HS-5 (cell line): ENCODE data around the gene FLNA.
"Not testable (repeated sequence)": the region's sequence is repeated elsewhere in the genome, so short reads cannot be mapped to it uniquely, and the experiment has no call there.

Experiments
- DNase-seq: peaks from one replicate; pipeline ENCODE4 v3.0.0-alpha.2; 2012; ENCODE audit warnings: low read depth

The FLNA gene

DNA sequence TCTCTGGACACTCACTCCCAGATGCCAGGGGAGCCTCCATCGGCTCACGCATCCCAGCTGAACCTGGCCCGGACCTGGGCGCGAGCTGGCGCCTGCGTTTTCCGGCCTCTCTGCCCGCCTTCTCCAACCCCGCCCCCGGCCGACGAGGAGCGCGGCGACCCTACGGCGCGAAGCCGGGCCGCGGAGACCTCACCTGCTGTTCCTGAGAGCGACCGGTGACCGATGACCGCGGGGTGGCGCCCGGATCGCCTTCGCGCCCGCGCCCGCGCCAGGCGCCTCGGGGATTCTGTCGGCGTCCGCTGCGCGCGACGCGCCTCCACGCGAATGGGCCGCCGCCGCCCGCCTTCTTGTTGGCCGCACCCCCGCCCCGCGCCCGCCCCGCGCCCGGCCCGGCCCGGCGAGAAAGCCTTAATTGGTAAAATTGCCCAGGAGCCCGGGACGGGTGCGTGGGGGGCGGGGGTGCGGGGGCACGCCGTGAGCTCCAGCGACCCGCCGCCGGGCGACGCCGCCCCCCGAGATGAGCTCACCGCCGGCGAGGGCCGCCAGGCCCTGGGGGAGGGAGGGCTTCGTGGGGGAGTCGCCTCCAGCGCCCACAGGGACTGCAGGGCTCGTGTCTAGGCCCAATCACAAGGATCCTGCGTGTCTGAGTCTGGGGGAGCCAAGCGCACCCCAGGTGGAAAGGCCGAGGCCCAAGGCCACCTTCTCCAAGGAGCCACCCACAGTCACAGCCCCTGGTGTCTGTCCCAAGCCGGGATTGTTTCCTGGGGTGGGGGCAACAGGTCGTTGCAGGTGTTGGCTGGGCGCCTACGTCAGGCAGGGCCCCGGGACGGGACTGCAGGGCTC lies at the start of gene FLNA:
FLNA (minus strand) TSS at position 322 of the 843 bp plus-strand sequence. CDS start 3,389 bp downstream, outside the sequence.
- DNase-seq: no peak

- no peak for DNase-seq
These were observed 45.9 kb upstream of the FLNA start for GRCh38 chrX:154420402-154420756.

DNA sequence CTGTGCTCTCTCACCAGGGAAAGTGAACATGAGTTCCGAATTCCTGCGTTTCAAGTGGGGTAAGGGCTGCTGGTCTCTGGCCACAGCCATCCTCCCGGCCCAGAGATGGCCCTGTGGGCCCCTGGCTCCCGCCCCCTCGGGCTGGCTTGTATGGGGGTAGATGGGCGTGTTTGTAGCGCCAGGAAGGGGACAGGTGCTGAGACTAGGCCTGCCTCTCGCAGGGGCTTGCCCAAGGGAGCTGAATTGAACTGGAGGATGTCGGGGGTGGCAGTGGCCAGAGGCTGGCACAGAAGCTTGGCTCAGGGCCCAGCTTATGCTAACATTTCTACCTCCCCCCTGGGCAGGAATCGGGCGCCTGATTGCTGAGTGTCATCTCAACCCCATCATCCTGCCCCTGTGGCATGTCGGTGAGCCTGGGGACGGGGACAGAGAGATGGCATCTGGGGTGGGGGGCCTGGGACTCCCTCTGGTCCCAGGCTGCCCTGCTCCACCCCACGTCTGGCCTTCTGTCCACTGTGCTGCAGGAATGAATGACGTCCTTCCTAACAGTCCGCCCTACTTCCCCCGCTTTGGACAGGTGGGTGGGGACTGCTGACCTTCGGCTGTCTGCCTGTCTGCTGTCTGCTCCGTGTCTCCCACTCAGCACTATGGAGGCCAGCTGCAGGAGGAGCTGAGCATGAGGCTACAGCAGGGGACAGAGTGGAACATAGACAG lies 45.4 kb upstream of the FLNA start:
- DNase-seq: no peak

GRCh38 chrX:154419189-154419588 lies 44.8 kb upstream of the FLNA start:
- DNase-seq: no peak

GRCh38 chrX:154417157-154417556 lies 42.7 kb upstream of the FLNA start:
- DNase-seq: no peak

GRCh38 chrX:154413142-154413541 lies 38.7 kb upstream of the FLNA start:
- DNase-seq: no peak

- no peak for DNase-seq
These were observed 38.0 kb upstream of the FLNA start for GRCh38 chrX:154412468-154412867.

DNA sequence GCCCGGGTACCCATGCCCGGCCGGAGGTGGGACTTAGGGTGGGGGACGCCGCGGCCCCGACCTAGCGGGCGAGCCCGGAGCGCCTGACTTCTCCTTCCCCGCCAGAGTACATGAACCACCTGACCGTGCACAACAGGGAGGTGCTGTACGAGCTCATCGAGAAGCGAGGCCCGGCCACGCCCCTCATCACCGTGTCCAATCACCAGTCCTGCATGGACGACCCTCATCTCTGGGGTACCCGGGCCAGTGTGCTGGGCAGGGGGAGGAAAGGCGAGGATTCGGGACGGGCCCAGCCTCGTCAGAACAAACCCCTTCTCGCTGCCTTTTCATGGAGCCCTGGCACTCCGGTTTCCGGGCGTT lies 37.5 kb upstream of the FLNA start:
- no peak for DNase-seq

- DNase-seq: no peak
These were observed 34.9 kb upstream of the FLNA start, which contains the start of gene DNASE1L1 for GRCh38 chrX:154409222-154409871. Gene DNASE1L1, minus strand, starts transcription at chrX:154409254. Its CDS starts 3,686 bp downstream, at chrX:154405568.

GRCh38 chrX:154408659-154409221 lies 34.3 kb upstream of the FLNA start:
- no peak for DNase-seq

DNA sequence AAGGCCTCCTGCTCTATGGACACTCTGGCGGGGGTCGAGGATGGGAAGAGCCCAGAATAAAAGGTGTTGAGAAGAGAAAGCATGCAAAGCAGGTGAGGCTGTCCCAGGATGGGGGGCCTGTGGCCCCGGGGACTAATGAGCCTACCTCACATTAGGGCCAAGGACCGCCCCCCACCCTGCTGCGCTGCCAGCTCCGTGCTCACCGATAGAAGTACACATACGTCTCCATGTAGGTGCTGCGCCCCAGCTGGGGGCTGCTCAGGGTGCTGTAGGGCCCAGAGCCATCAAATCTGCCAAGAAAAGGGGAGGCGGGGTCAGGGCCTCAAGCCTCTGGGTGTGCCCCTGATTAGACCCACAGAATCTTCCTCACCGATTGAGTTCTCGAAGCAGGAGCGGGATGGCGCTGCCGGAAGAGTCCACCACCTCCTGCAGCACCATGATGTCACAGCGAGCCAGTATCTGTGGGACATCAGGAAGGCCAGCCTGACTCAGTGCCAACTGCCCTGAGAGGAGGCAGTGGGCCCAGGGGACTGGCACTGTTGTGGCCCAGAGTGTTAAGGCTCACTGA lies 30.3 kb upstream of the FLNA start:
- no peak for DNase-seq

DNA sequence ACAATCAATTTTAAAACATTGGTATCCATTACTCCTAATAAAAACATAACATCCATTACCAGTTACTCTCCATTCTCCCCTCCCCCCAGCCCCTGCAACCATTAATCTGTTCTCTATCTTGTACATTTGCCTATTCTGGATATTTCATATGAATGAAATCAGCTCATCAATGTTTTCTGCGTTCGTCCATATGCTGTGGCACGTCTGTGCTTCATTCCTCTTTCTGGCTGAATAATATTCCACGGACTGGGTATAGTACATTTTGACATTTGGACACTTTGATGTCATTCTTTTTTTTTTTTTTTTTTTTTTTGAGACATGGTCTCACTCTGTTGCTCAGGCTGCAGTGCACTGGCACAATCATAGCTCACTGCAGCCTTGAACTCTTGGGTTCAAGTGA lies 29.4 kb upstream of the FLNA start:
- no peak for DNase-seq

- DNase-seq: no peak
These were observed 28.8 kb upstream of the FLNA start for GRCh38 chrX:154403192-154403591.

- DNase-seq: no peak
These were observed 28.2 kb upstream of the FLNA start for GRCh38 chrX:154402622-154403127.

DNA sequence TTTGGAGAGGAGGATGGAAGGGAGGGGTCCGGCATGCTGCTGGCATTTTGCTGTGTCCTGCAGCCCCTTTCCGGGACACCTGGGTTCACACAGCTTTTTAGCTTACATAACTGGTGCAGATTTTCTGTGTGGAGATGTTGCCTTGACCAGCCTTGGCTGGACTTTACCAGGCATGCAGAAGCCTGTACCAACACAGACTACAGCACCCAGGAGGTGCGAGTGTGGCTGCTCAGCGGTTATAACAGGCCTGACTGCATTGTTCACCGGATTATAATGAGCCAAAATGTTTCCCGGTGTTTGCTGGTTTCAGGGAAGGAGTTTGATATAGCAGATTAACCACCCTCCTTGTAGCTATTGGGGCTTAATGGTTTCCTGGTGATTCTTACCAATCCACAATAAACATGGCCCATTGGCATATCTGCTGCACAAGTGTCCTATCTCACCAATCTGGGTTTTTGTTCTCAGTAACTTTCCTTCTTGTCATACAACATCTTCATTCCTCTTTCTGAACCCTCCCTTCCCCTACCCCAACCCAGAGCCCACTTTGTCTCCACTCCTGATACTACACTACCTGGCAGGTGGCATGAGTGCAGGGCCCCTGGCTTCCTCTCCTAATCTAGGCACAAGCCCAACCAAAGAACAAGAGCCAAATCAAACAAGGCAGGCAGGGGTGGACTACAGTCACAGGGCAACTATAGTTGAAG lies 27.6 kb upstream of the FLNA start:
- no peak for DNase-seq

DNA sequence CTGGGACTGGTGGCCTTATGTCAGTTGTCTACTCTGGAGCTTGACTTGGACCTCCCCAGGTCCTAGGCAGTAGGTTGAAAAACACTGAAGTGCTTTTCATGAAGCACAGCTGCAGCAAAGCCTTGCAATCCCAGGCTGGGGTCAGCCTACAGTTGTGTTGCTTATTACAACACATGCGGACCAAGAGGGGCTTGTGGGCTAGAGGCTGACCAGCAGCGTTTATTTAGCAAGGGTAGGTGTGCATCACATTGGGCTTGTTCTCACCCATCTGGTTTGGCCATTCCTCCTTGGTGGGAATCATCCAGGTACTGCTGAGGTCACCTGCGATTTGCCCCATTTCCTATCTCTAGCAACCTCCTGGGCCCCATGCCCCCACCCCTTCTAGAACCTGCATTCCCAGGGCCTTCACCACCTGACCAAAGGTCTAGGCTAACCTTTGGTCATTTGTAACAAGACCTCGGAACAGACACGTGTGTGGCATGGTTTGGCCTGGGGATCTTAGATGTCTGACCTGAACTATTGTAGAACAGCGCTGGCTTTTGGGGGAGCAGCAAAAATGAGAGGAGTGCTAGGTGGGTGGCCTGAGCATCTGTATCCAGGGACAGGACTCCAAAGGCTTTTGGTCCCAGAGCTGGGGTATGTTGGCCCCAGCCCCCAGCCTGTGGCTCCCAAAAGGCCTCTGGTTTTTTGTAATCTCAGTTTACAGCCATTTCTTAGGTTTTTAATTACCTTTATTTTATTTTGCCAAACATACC lies 26.8 kb upstream of the FLNA start:
- no peak for DNase-seq

GRCh38 chrX:154400369-154400817 lies 26.0 kb upstream of the FLNA start:
- DNase-seq: not testable (repeated sequence)

DNA sequence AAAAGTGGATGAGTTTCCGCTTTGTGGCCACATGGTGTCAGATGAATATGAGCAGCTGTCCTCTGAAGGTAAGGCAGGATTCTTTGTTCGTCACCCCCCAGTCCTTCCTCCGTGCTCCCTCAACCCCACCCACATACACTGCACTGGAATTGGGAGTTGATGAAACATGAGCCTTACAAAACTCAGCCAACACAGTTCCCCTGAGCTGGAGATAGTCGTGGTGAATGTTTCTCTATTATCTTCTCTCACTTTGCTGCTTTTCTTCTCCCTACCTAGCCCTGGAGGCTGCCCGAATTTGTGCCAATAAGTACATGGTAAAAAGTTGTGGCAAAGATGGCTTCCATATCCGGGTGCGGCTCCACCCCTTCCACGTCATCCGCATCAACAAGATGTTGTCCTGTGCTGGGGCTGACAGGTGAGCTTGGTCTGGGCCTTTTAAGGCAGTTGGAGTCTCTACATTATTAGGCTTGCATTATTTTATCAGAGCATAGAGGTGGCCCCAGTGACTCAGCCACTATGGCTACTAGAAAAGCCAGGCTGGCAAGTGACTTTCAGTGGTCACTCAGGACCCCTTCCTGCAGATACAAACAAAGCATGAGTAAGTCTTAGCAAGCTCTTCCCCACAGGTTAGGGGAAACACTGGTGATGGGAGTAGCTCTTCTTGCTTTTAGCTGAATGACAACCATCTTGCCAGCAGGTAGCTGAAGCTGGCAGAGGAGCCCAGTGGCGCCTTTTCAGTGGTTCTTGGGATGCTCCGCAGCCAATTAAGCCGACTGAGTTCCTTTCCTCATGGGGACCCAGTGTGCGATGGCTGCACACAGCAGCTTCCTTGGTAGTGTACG lies 25.3 kb upstream of the FLNA start:
- DNase-seq: no peak

DNA sequence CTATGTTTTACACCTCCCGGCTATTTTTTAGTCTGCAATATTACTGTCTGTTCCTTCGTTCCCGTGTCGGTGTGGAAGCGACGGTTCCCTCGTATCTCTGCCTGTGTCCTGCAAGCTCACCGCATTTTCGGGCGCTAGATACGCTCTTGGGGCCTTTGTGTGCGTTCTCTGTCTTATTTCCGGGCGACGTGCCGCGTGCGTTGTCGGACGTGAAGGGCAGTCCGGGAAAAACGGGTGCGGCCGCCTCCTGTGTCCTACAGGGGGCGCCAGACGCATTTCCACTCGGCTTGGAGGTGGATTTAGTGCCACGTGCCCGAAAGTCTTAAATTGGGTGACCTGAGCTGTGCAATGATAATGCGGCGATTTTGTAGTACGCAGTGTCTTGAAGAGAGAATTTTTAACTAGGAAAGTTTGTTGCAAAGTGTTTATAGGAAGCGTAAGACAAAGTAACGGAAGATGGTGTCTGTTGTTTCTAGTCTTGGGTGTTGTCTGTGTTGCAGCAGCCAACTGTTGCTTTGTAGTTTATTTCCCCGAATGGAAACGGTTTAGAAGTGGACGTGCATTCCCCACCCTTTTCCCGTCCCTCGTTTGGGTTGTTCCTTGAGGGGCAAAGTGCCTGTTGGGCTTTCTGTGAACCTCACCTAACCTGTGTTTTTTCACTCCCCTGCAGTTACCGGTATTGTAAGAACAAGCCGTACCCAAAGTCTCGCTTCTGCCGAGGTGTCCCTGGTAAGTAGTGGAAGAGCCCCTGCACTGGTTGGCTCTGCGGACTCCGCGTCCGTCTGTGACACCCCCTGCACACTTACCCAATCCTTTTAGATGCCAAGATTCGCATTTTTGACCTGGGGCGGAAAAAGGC lies 24.5 kb upstream of the FLNA start:
- DNase-seq: no peak
